Uterus (tissue), 2 donors: ENCODE data around the gene LCP2.

Experiments used
- POLR2A ChIP-seq, 2 donors: fragments of 450-650 bp; IDR thresholded peaks; one replicate each; pipeline ENCODE4 v1.6.1; 2016; ENCODE audit warnings: antibody characterized with exemption in 2 of 2, mild to moderate bottlenecking in 1 of 2, moderate library complexity in 1 of 2
- TF ChIP-seq, protein P1 (sequence below), 4 experiments: fragments of 200-600 bp in 2 of 4; fragments of 450-650 bp in 2 of 4; sonication (generic) in 2 of 4; IDR thresholded peaks; one replicate each; pipeline ENCODE4 v1.5.1; 2016 to 2019; ENCODE audit warnings: antibody characterized with exemption in 4 of 4, mild to moderate bottlenecking in 2 of 4, moderate library complexity in 1 of 4

DNA sequence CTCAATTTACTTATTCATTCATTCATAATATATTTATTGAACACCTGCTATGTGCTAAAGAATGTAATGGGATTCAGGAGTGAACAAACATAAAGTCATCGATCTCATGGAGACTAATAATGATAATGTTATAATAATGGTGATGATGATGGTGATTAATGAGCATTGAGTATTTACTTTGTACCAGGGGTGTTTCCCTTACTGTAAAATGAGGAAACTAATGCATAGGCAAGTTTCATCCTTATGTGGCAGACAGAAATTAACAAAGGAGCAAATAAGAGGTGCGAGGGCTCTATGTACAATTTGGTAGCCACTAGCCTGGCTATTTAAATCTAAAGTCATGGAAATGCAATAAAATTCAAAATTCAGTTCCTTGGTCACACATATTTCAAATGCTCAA, 11.1 kb upstream of the LCP2 start:
- TF ChIP-seq, protein P1, sequence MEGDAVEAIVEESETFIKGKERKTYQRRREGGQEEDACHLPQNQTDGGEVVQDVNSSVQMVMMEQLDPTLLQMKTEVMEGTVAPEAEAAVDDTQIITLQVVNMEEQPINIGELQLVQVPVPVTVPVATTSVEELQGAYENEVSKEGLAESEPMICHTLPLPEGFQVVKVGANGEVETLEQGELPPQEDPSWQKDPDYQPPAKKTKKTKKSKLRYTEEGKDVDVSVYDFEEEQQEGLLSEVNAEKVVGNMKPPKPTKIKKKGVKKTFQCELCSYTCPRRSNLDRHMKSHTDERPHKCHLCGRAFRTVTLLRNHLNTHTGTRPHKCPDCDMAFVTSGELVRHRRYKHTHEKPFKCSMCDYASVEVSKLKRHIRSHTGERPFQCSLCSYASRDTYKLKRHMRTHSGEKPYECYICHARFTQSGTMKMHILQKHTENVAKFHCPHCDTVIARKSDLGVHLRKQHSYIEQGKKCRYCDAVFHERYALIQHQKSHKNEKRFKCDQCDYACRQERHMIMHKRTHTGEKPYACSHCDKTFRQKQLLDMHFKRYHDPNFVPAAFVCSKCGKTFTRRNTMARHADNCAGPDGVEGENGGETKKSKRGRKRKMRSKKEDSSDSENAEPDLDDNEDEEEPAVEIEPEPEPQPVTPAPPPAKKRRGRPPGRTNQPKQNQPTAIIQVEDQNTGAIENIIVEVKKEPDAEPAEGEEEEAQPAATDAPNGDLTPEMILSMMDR (IDR thresholded peaks at IDR 0.05): no peak
- TF ChIP-seq POLR2A (IDR thresholded peaks at IDR 0.05): no peak
